ENCODE measurements around the gene CDC23. TPM values are rescaled to one million over a fixed set of nuclear protein-coding genes. Genes with fewer than 3 reads are reported as not detected.
"Not testable (repeated sequence)": the region's sequence is repeated elsewhere in the genome, so short reads cannot be mapped to it uniquely, and the experiment has no call there.

Gene CDC23
- total RNA-seq, result 10 to 100 TPM; 46.3 to 51.5 TPM

GRCh38 chr5:138213161-138214029, at the start of gene CDC23:
Gene CDC23, minus strand, starts transcription at chr5:138213323. Its CDS starts 11 bp downstream, at chr5:138213312.
- peaks cover 18% of the 10 kb centered on the region for H3K4me1 Mint-ChIP-seq
- H3K4me3 Mint-ChIP-seq, result peak within 1 kb of the TSS; percentile 100
- peaks cover 12% of the 10 kb centered on the region for H3K36me3 Mint-ChIP-seq
- H3K27ac Mint-ChIP-seq, result peak within 1 kb of the TSS; percentile 95
- H3K27me3 Mint-ChIP-seq, result no peaks in the 10 kb centered on the region
- DNase-seq, result peak; percentile 90
- H3K9me3 Mint-ChIP-seq, result no peaks in the 10 kb centered on the region

DNA sequence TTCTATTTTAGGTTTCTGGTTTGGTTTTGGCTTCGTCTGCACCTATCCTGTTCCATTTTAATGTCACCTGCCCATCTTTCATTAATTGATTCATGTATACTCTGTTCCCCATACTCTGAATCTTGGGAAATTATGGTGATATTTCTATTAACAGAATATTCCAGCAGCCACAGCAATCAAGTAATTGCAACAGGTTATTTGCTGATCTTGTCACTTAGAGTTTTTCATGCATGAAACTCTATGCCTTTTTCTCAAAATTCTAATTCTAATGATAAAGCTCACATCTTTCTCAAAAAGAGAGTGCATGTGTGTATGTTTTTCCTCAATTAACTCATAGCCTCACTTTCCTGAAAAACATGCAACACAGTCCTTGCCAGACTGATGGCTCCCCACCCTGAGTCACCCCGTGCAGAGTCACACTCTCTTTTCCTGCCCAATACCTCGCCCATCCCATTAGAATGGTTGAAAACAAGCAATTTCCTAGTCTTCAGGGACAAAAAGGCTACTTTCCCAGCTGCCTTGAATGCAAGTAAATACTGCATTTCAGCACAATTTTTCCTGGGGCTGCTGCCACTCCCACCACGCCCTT, 45.7 kb upstream of the CDC23 start:
- no peak overlapping the region for H3K27ac Mint-ChIP-seq
- no peaks in the 10 kb centered on the region for H3K27me3 Mint-ChIP-seq
- H3K36me3 Mint-ChIP-seq, result no peaks in the 10 kb centered on the region
- DNase-seq, result no peak
- no peaks in the 10 kb centered on the region for H3K9me3 Mint-ChIP-seq
- no peaks in the 10 kb centered on the region for H3K4me1 Mint-ChIP-seq
- no peak overlapping the region for H3K4me3 Mint-ChIP-seq

- no peak overlapping the region for H3K27ac Mint-ChIP-seq
- H3K27me3 Mint-ChIP-seq, result no peaks in the 10 kb centered on the region
- H3K9me3 Mint-ChIP-seq, result no peaks in the 10 kb centered on the region
- no peak overlapping the region for H3K4me3 Mint-ChIP-seq
- no peak for DNase-seq
- no peaks in the 10 kb centered on the region for H3K36me3 Mint-ChIP-seq
- H3K4me1 Mint-ChIP-seq, result no peaks in the 10 kb centered on the region
Measured at GRCh38 chr5:138257583-138257982, 44.5 kb upstream of the CDC23 start.

- DNase-seq, result no peak
- no peak overlapping the region for H3K27ac Mint-ChIP-seq
- H3K9me3 Mint-ChIP-seq, result no peaks in the 10 kb centered on the region
- H3K36me3 Mint-ChIP-seq, result no peaks in the 10 kb centered on the region
- H3K4me3 Mint-ChIP-seq, result no peak overlapping the region
- H3K27me3 Mint-ChIP-seq, result no peaks in the 10 kb centered on the region
- no peaks in the 10 kb centered on the region for H3K4me1 Mint-ChIP-seq
Measured at GRCh38 chr5:138252944-138253343, 39.8 kb upstream of the CDC23 start.

- not testable (repeated sequence) for H3K27ac Mint-ChIP-seq, H3K9me3 Mint-ChIP-seq, H3K4me3 Mint-ChIP-seq, H3K36me3 Mint-ChIP-seq, DNase-seq, H3K4me1 Mint-ChIP-seq
- H3K27me3 Mint-ChIP-seq, result peaks cover 18% of the 10 kb centered on the region
Measured at GRCh38 chr5:138247800-138248199, 34.7 kb upstream of the CDC23 start.

- DNase-seq, result no peak
- Mint-ChIP-seq H3K27ac (no peak overlapping the region), H3K27me3 (peaks cover 26% of the 10 kb centered on the region), H3K36me3 (no peaks in the 10 kb centered on the region), H3K4me1 (peaks cover 2% of the 10 kb centered on the region), H3K9me3 (no peaks in the 10 kb centered on the region), H3K4me3 (no peak overlapping the region)
Measured at GRCh38 chr5:138246822-138247221, 33.7 kb upstream of the CDC23 start.

DNA sequence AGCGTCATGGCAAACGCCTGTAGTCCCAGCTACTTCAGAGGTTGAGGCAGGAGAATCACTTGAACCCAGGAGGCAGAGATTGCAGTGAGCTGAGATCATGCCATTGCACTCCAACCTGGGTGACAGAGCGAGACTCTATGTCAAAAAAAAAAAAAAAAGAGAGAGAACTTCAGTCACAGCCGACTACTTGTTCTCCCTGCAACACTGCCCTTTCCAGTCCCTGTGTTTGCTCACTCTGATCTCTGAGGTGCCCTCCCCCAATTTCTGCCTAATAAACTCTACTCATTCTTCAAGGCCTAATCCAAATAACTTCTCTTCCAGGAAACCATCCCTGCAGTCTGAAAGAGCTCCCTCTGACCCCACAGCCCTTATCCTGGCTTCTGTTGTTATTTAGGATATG, 33.2 kb upstream of the CDC23 start:
- DNase-seq, result no peak
- H3K4me3 Mint-ChIP-seq, result no peak overlapping the region
- peaks cover 3% of the 10 kb centered on the region for H3K4me1 Mint-ChIP-seq
- no peak overlapping the region for H3K27ac Mint-ChIP-seq
- no peaks in the 10 kb centered on the region for H3K9me3 Mint-ChIP-seq
- H3K27me3 Mint-ChIP-seq, result peaks cover 29% of the 10 kb centered on the region
- H3K36me3 Mint-ChIP-seq, result no peaks in the 10 kb centered on the region

DNA sequence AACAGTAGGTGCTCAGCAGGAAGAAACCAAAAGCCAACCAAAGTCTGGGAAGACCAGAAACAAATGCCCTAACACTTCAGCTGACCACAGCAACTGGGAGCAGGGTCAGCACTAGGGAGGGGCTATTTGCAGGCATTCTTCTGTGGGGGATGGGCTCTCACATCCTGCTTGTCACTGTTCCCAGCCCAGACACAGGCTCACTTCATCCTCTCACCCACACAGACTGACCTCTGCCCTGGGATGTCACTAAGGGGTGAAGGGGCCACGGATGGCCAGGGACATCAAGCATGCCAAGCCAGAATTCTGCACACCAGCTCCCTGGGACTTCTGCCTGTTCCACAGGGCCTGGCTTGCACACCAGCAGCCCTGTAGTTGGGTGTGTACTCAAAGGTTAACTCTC, 32.6 kb upstream of the CDC23 start:
- Mint-ChIP-seq H3K4me3 (no peak overlapping the region), H3K36me3 (no peaks in the 10 kb centered on the region), H3K27me3 (peaks cover 35% of the 10 kb centered on the region), H3K4me1 (peaks cover 10% of the 10 kb centered on the region), H3K27ac (no peak overlapping the region), H3K9me3 (no peaks in the 10 kb centered on the region)
- DNase-seq, result no peak

DNA sequence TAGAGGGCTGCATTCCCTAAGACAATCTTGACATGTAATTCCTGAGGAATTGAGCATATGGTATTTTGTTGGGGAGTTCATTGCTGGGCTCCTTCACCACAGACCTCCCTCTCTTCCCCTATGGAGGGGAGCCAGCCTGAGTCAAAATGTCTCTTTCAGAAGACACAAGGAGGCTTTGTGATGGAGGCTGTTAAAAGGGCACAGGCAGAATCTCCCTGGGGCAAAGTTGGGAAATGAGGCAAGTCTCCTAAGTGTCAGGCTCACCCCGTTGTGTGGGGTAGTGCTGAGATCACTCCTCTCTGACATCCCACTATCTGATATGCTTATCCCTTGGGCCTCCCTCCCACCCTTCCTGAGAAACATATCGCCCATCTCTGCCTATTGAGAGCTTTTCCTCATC, 30.7 kb upstream of the CDC23 start:
- no peak overlapping the region for H3K27ac Mint-ChIP-seq
- peaks cover 13% of the 10 kb centered on the region for H3K4me1 Mint-ChIP-seq
- DNase-seq, result no peak
- peaks cover 51% of the 10 kb centered on the region for H3K27me3 Mint-ChIP-seq
- no peaks in the 10 kb centered on the region for H3K36me3 Mint-ChIP-seq
- H3K4me3 Mint-ChIP-seq, result no peak overlapping the region
- H3K9me3 Mint-ChIP-seq, result no peaks in the 10 kb centered on the region

DNA sequence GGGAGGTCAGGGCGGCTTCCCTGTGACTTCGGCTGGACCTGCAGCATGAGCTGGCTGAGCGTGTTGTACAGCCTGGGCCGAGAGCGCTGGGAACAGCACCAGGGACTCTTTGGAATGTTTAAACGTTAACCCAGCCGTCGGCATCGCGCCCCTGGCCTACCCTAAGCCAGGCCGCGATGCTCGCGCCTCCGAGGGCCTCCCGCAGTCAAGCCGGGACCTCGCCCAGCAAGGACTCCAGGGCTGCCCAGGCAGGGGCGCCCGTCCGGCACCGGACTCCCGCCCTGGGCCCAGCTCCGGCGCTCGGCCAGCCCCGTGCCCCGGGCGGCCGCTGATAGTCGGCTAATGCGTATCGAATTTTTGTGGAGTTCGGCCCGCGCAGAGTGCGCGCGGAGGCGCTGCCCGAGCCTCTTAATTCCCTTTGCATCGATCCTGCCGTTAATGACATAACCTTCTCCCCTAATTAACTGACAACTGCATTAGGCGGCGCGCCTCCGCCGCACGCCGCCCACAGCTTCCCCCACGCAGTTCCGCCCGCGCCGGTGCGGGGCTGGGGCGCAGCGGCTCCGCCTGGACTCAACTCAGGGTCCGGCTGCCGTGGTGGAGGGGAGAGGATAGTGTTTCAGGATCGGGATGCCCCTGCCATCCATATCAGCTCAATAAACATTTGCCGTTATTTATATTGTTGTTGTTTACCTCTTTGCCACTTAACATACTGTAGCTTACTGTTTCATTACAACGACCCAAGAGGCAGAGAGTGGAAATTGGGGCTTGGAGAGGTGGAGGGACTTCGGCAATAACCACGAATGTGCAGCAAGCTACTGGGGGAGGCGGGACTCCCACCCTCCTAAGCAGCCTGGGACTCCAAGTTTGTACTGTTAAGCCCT, 28.8 kb upstream of the CDC23 start:
- H3K27me3 Mint-ChIP-seq, result peaks cover 55% of the 10 kb centered on the region
- H3K9me3 Mint-ChIP-seq, result no peaks in the 10 kb centered on the region
- peak overlapping the region; percentile 8 for H3K4me3 Mint-ChIP-seq
- no peaks in the 10 kb centered on the region for H3K36me3 Mint-ChIP-seq
- no peak overlapping the region for H3K27ac Mint-ChIP-seq
- peaks cover 13% of the 10 kb centered on the region for H3K4me1 Mint-ChIP-seq
- DNase-seq, result no peak

GRCh38 chr5:138240650-138241385, 27.7 kb upstream of the CDC23 start:
- H3K4me1 Mint-ChIP-seq, result peaks cover 13% of the 10 kb centered on the region
- peaks cover 55% of the 10 kb centered on the region for H3K27me3 Mint-ChIP-seq
- H3K27ac Mint-ChIP-seq, result no peak overlapping the region
- H3K4me3 Mint-ChIP-seq, result no peak overlapping the region
- peak; percentile 23 for DNase-seq
- no peaks in the 10 kb centered on the region for H3K36me3 Mint-ChIP-seq
- H3K9me3 Mint-ChIP-seq, result no peaks in the 10 kb centered on the region

DNA sequence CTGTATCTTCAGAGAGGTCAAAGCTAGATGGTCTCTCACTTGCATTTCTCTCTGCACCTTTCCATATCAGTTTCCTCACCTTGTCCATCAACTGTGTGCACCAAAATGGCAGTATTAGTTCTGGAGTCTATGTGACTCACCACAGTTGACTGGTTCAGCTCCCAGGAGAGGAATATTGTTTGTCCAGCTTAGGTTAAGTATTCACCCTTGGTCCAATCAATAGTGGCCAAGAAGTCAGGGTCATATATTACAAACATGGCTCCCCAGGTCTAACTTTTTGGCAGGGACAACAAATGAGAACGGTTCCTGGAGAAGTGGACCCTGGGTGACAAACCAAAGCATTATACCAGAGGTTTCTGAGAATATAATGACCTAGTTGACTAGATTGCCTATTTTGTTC, 24.9 kb upstream of the CDC23 start:
- H3K27ac Mint-ChIP-seq, result no peak overlapping the region

DNA sequence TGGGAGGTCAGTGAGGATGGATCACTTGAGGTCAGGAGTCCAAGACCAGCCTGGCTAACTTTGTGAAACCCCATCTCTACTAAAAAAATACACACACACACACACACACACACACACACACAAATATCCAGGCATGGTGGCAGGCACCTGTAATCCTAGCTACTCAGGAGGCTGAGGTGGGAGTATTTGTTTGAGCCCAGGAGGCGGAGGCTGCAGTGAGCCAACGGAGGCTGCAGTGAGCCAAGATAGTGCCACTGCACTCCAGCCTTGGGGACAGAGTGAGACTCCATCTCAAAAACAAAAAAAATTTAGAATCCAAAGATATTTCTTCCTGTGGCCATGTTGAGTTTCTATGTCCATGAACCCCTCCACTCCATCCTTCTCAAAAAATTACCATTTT, 21.5 kb upstream of the CDC23 start:
- peaks cover 32% of the 10 kb centered on the region for H3K27me3 Mint-ChIP-seq
- H3K36me3 Mint-ChIP-seq, result no peaks in the 10 kb centered on the region
- no peaks in the 10 kb centered on the region for H3K9me3 Mint-ChIP-seq
- H3K4me1 Mint-ChIP-seq, result no peaks in the 10 kb centered on the region
- no peak for DNase-seq
- no peak overlapping the region for H3K27ac Mint-ChIP-seq
- H3K4me3 Mint-ChIP-seq, result no peak overlapping the region

More for the DNA sequence above, 24.9 kb upstream of the CDC23 start:
- Mint-ChIP-seq H3K36me3 (no peaks in the 10 kb centered on the region), H3K4me3 (no peak overlapping the region), H3K9me3 (no peaks in the 10 kb centered on the region), H3K4me1 (peaks cover 13% of the 10 kb centered on the region), H3K27me3 (peaks cover 55% of the 10 kb centered on the region)
- no peak for DNase-seq

GRCh38 chr5:138233280-138233679, 20.2 kb upstream of the CDC23 start:
- no peaks in the 10 kb centered on the region for H3K4me1 Mint-ChIP-seq
- no peak for DNase-seq
- H3K36me3 Mint-ChIP-seq, result no peaks in the 10 kb centered on the region
- H3K27ac Mint-ChIP-seq, result no peak overlapping the region
- H3K27me3 Mint-ChIP-seq, result peaks cover 19% of the 10 kb centered on the region
- no peaks in the 10 kb centered on the region for H3K9me3 Mint-ChIP-seq
- no peak overlapping the region for H3K4me3 Mint-ChIP-seq

All from activated naive CD8-positive, alpha-beta T cell treated with anti-CD3 and anti-CD28 coated beads for 36 hours (primary cell).